NCI-H345 treated with DMSO at 0.1 percent for 48 hours (cell line): ENCODE measurements around the gene THAP4.
"Not testable (repeated sequence)": the region's sequence is repeated elsewhere in the genome, so short reads cannot be mapped to it uniquely, and the experiment has no call there.

Experiments
- DNase-seq: peaks from one replicate; lab custom pipeline; 2025; ENCODE audit not compliant: unreplicated experiment; lab: John Stamatoyannopoulos, UW

The THAP4 gene

DNA sequence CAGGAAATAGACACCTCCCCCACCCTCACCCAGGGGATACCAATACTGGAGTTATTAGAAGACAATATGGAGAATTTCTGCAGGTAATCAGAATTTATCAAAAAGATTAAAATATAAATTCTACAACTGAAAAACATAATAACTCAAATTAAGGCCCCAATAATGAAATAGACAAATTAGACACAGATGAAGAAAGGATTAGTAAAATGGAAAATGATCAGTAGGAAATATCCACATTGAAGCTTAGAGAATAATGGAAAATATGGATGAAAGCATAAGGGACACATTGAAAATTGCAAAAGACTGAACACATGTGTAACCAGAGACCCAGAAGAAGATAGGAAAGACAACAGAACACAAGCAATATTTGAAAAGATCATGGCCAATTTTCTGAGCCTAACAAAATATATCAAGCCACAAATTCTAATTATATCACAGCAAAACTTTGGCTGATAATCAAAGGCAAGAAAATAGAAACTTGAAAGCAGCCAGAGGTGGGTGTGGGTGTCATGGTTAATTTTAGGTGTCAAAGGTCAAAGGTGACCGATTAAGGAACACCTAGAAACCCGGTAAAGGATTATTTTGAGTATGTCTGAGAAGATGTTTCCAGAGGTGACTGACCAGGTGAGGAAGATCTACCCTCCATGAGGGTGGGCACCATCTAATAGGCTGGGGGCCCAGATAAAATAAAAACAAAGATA is 50.2 kb downstream of the THAP4 start:
- no peak for DNase-seq

- no peak for DNase-seq
Observed at GRCh38 chr2:241584436-241584835, 52.5 kb downstream of the THAP4 start.

DNA sequence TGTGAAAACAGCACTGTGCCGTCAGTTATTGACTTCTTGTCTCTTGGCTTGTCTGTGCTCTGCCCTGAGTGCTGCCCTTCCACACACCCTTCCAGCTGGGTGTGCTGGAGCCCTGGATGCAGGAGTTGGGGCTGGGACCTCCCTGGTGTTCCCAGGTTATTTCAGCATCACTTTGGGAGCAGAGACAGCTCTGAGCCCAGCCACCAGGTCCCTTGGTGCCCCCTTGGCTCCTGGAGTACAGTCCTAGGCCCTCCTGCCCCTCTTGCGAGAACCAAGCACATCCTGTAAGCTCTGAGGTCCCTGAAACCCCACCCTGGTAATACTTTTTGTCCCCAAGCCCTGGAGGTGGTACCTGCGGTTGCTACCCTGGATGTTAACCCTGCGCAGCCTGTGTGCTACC is 54.2 kb downstream of the THAP4 start:
- no peak for DNase-seq

DNA sequence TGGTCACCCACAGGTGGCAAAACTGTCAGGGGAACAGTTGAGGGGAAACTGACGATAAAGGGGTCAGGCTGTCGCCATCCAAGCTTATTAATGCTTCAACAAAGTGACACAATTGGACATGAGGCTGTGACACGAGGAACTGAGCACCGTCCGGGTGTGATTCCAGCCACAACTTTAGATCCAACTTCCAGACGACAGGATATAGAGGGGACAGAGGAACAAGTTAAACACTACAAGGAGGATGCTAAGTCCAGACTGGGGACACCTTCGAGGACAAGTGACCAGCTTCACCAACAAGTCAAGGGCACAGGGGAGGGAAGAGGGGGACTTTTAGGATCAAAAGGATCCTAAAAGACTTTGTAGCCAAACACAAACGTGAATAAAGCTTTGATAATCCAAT is 54.6 kb downstream of the THAP4 start:
- no peak for DNase-seq

GRCh38 chr2:241579281-241579680 is 57.7 kb downstream of the THAP4 start:
- DNase-seq = no peak

GRCh38 chr2:241577413-241578122 is 59.4 kb downstream of the THAP4 start:
- no peak for DNase-seq

DNA sequence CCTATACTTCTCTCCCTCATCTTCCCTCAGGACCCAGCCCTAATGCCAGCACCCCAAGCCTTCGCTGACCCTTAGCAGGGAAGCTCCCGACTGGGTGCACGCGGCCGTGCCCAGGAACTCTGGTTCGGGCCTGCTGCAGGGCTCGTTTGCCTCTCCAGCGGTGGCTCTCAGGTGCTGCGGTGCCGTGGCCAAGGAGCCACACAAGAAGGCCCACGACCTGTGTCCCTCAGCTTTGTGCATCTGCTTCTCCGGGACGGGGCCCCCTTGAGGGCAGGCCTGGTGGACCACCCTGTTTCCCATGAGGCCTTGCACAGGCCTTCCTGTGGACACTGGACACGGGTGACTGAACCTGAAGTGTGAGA is 60.7 kb downstream of the THAP4 start:
- no peak for DNase-seq

DNA sequence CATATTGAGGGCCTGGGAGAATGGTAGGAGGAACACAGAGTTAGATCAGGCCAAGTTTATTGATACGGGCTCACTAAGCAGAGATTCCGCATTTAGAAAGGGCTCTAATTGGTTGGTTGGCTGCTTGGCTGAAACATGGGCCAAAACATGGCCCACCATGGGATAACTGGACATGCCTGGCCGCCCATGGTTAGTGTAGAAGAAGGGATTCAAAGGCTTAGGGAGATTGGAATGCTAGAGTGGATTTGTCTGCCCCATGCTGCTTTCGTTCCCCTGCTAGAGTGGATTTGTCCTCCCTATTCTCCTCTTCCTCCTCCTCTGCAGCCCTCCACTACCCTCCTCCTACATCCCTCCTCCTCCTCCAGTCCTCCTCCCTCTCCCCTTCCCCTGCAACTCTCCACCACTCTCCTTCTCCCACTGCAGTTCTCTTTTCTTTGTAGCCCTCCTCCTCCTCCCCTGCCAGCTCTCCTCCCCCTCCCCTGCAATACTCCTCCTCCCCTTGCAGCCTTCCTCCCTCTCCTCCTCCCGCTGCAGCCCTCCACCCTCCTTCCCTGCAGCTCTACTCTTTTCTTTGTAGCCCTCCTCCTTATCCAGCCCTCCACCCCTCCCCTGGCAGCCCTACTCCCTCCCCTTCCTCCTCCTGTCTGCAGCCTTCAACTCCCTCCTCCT is 61.2 kb downstream of the THAP4 start:
- no peak for DNase-seq

GRCh38 chr2:241574911-241575623 is 61.9 kb downstream of the THAP4 start:
- DNase-seq = no peak

DNA sequence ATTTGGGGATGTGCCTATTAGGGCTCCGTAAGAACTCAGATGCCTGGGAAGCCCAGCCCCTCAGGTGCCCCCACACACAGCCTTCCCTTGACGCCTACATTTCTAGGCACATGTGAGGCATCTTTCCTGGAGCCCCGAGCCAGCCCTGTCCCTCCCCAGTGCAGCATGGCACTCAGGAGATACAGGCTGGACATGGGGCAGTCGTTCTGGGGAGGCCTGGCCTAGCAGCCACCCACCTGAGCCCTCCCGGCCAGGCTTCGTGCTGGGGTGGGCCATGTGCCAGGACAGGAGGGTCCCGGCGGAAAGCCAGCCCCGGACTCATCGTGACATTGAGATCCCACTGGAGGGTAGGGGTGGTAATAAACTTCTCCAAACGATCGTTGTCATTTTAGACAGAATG is 63.2 kb downstream of the THAP4 start:
- DNase-seq = no peak

- DNase-seq = not testable (repeated sequence)
Observed at GRCh38 chr2:241572915-241573651, 63.9 kb downstream of the THAP4 start.

- DNase-seq = no peak
Observed at GRCh38 chr2:241571821-241572620, 64.9 kb downstream of the THAP4 start.

DNA sequence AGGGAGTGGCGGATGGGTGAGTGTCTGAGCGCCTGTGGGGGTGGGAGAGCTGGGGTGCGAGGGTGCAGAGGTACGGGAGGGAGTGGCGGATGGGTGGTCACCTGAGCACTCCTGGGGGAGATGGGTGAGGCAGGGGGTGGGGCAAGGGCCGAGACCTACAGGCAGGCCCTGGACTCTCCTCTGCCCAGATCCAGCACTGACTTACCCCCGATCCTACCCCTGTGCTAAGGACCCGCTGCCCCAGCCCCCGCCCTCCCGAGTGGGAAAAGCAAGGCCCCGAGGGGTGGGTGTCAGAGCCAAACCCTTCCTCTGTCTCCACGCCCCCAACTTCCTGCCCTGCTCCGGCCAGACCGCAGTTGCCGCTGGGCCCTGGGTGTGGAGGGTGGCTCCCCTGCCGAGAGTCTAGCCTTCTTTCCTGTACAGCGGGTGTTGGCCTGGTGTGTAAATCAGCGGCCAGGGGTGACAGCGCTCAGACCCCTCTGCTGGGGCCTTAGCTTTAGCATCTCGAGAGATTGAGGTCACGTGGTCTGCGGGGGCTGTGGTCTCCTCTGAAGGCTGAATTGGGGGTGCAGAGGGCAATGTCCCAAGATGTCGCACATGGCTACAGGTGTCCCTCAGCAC is 65.9 kb downstream of the THAP4 start:
- DNase-seq = no peak

DNA sequence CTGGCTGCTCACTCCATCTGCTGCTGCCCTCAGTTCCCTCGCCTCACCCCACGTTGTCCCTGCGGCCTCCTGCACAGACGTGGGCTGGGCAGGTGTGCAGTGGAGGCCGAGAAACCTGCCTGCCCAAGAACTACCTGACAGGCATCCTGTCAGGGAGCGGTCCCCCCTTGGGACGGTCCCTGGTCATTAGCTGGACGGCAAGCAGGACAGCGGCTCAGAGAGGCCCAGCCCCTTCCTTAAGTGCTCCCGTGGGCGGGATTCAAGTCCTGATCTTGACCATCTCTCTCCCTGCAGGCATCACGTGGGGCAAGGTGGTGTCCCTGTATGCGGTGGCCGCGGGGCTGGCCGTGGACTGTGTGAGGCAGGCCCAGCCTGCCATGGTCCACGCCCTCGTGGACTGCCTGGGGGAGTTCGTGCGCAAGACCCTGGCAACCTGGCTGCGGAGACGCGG is 67.1 kb downstream of the THAP4 start:
- no peak for DNase-seq

GRCh38 chr2:241568726-241569125 is 68.2 kb downstream of the THAP4 start:
- DNase-seq = peak; percentile 93

GRCh38 chr2:241567776-241568175 is 69.2 kb downstream of the THAP4 start:
- DNase-seq = no peak

GRCh38 chr2:241567266-241567665 is 69.7 kb downstream of the THAP4 start:
- not testable (repeated sequence) for DNase-seq

- DNase-seq = no peak
Observed at GRCh38 chr2:241566468-241566867, 70.5 kb downstream of the THAP4 start.

DNA sequence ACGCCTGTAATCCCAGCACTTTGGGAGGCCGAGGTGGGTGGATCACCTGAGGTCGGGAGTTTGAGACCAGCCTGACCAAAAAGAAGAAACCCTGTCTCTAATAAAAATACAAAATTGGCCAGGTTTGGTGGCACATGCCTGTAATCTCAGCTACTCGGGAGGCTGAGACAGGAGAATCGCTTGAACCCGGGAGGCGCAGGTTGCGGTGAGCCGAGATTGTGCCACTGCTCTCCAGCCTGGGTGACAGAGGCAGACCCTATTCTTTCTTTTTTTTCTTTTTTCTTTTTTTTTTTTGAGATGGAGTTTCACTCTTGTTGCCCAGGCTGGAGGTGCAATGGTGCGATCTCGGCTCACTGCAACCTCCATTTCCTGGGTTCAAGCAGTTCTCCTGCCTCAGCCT is 70.9 kb downstream of the THAP4 start:
- not testable (repeated sequence) for DNase-seq

DNA sequence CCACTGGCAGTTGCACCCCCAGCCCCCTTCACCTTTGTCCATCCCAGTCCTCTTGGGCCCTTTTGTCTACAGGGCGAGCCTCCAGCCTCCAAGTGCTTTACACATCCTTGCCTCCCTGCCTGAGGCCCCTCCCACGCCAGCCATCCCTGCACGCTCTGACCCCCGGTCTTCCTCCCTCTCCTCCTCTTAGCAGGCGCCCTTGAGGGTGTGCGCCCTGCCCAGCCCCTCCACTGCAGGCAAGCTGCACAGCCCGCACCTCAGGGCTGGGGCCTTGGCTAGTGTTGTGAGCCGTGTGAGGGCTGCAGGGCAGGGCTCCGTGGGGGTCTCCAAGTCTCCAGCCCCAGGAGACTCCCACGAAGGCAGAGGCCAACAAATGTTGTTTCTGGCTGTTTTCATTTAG is 71.5 kb downstream of the THAP4 start:
- no peak for DNase-seq
